HG02981 (cell line): ENCODE results near the gene PCSK4.

Experiments
- ATAC-seq: cut with Tn5 transposase; IDR thresholded peaks from one replicate; pipeline ENCODE4 v1.9.1; 2021; ENCODE audit warnings: mild to moderate bottlenecking, moderate library complexity; ENCODE audit not compliant: unreplicated experiment

Gene PCSK4

GRCh38 chr19:1472231-1473084 lies 17.7 kb downstream of the PCSK4 start:
- no peak for ATAC-seq

- ATAC-seq: no peak
Observed at GRCh38 chr19:1471515-1472160, 18.5 kb downstream of the PCSK4 start.

- ATAC-seq: no peak
Observed at GRCh38 chr19:1471010-1471514, 19.1 kb downstream of the PCSK4 start.

- ATAC-seq: no peak
Observed at GRCh38 chr19:1470305-1471009, 19.7 kb downstream of the PCSK4 start.

GRCh38 chr19:1470055-1470304 lies 20.2 kb downstream of the PCSK4 start:
- ATAC-seq: no peak

GRCh38 chr19:1469255-1470054 lies 20.7 kb downstream of the PCSK4 start:
- ATAC-seq: no peak

GRCh38 chr19:1468821-1469254 lies 21.3 kb downstream of the PCSK4 start:
- ATAC-seq: no peak

GRCh38 chr19:1468274-1468820 lies 21.8 kb downstream of the PCSK4 start:
- no peak for ATAC-seq

GRCh38 chr19:1467490-1468273 lies 22.5 kb downstream of the PCSK4 start:
- no peak for ATAC-seq

GRCh38 chr19:1467215-1467489 lies 23.0 kb downstream of the PCSK4 start:
- no peak for ATAC-seq

- no peak for ATAC-seq
Observed at GRCh38 chr19:1466461-1467214, 23.5 kb downstream of the PCSK4 start.

- no peak for ATAC-seq
Observed at GRCh38 chr19:1466018-1466460, 24.1 kb downstream of the PCSK4 start.

GRCh38 chr19:1465191-1466016 lies 24.7 kb downstream of the PCSK4 start:
- no peak for ATAC-seq

- no peak for ATAC-seq
Observed at GRCh38 chr19:1461862-1462261, 28.3 kb downstream of the PCSK4 start.

- ATAC-seq: no peak
Observed at GRCh38 chr19:1460033-1460995, 29.8 kb downstream of the PCSK4 start.

GRCh38 chr19:1459479-1459878 lies 30.7 kb downstream of the PCSK4 start:
- no peak for ATAC-seq

- ATAC-seq: no peak
Observed at GRCh38 chr19:1457892-1458291, 32.3 kb downstream of the PCSK4 start.
